ENCODE results near the gene PKNOX1.

DNA sequence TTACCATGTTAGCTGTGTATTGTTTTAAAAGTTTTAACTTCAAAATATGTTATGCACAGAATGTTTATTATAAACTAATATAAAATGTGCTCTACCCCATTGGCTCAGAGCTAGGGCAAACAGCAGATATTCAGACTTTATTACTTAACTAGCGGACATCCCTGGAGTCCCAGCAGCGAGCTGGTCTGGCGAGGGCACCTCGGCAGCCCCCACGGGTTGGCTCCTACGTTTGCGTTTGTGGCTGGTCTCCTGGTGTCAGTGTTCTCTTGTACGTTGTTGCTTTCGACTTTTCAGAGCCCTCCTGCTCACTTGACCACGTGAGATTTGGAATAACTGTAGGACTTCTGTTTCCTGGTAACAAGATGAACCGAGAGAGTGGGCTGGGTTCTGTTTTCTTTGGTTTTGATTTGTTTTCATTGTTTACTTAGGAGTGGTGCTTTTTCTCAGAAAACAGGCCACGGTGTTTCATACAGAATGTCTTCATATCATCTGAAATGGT is 56.8 kb downstream of the PKNOX1 start:
- TF ChIP-seq, protein P1, sequence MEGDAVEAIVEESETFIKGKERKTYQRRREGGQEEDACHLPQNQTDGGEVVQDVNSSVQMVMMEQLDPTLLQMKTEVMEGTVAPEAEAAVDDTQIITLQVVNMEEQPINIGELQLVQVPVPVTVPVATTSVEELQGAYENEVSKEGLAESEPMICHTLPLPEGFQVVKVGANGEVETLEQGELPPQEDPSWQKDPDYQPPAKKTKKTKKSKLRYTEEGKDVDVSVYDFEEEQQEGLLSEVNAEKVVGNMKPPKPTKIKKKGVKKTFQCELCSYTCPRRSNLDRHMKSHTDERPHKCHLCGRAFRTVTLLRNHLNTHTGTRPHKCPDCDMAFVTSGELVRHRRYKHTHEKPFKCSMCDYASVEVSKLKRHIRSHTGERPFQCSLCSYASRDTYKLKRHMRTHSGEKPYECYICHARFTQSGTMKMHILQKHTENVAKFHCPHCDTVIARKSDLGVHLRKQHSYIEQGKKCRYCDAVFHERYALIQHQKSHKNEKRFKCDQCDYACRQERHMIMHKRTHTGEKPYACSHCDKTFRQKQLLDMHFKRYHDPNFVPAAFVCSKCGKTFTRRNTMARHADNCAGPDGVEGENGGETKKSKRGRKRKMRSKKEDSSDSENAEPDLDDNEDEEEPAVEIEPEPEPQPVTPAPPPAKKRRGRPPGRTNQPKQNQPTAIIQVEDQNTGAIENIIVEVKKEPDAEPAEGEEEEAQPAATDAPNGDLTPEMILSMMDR (conservative IDR thresholded peaks at IDR 0.05; ENCODE audit: low read depth, low read length), result no peak
- no peak for TF ChIP-seq EZH2 (IDR thresholded peaks at IDR 0.05; ENCODE audit: borderline replicate concordance, low read depth, low read length, poor library complexity, severe bottlenecking)

Data from A673 (cell line).